SK-N-MC (cell line): ENCODE data around the gene ADGRL3.

Experiments used
- DNase-seq: peaks from one replicate; pipeline ENCODE4 v3.0.0-alpha.2; 2011; ENCODE audit warnings: low read depth, low spot score
- H3K27ac ChIP-seq: fragments of 200-600 bp; sonication (generic); 2 replicates; pipeline ENCODE4 v1.5.1; 2016; ENCODE audit warnings: mixed run types
- H3K36me3 ChIP-seq: fragments of 200-600 bp; sonication (generic); 2 replicates; pipeline ENCODE4 v1.6.1; 2017; ENCODE audit warnings: antibody characterized with exemption, low read length, mixed read lengths; ENCODE audit not compliant: insufficient read depth
- H3K4me3 ChIP-seq: fragments of 200-600 bp; sonication (generic); 2 replicates; pipeline ENCODE4 v1.5.1; 2016
- H3K9ac ChIP-seq: fragments of 200-600 bp; sonication (generic); 2 replicates; pipeline ENCODE4 v1.8.0; 2017; ENCODE audit warnings: mixed run types, mixed read lengths; ENCODE audit not compliant: insufficient read length
- H3K9me3 ChIP-seq: fragments of 200-600 bp; sonication (generic); 2 replicates; pipeline ENCODE4 v1.6.1; 2017; ENCODE audit warnings: low read depth, mild to moderate bottlenecking, antibody characterized with exemption, low read length, moderate library complexity, mixed read lengths
- EZH2 ChIP-seq: fragments of 200-600 bp; sonication (generic); IDR thresholded peaks from one replicate; pipeline ENCODE4 v1.6.1; 2017; ENCODE audit warnings: antibody characterized with exemption
- FOXP2 ChIP-seq: optimal IDR thresholded peaks from 2 replicates; pipeline ENCODE3; 2011; ENCODE audit warnings: mild to moderate bottlenecking, moderate library complexity; ENCODE audit not compliant: insufficient read depth; ENCODE audit errors: extremely low read length, control extremely low read depth
- POLR2AphosphoS5 ChIP-seq: IDR thresholded peaks from 2 replicates; pipeline ENCODE4 v1.6.1; 2012; ENCODE audit warnings: mild to moderate bottlenecking, low read depth, low read length, borderline replicate concordance

ADGRL3 gene

DNA sequence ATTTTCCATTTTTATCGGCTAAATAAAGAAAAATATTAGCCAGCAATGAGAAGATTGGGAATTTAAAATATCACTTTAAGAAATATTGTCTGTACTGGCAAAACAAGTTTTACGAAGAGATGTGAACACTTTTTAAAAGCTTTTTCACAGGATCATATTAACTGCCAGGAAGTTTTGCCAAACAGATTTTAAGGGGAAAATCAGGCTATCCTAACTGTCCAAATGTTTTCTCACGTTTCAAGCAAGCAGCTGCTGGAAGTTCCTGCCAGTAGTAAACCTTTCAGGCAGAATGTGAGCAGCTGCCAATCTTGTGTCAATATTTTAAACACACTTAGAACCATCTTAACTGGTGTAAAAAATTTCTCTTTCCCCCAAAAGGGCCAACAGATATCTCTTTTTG lies 101.1 kb downstream of the ADGRL3 start:
- Histone ChIP-seq H3K9me3 (no peaks in the 10 kb centered on the region), H3K9ac (no peak overlapping the region), H3K36me3 (no peaks in the 10 kb centered on the region), H3K4me3 (no peak overlapping the region), H3K27ac (no peak overlapping the region)
- TF ChIP-seq EZH2 (no peak), POLR2AphosphoS5 (no peak), FOXP2 (no peak)
- no peak for DNase-seq

DNA sequence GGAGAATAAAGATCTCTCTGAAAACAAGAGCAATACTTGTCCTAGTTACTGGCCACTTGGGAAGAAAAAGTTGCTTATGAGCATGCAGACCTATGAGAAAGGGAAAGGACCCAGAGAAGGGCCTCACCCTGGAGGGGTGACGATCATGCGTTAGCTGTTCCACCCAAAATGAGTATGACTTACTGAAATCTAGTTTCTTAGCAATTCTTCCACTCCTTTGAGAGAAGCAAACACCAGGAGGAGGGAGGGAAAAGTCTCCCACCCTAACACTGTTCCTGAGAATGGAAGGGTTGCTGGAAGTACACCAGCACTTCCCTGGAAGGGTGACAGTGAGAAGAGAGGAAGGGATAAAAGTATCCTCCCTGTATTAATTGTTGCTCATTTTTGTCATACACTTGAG lies 107.9 kb downstream of the ADGRL3 start:
- Histone ChIP-seq H3K9me3 (no peaks in the 10 kb centered on the region), H3K36me3 (no peaks in the 10 kb centered on the region), H3K27ac (no peak overlapping the region), H3K9ac (no peak overlapping the region), H3K4me3 (no peak overlapping the region)
- TF ChIP-seq POLR2AphosphoS5 = no peak
- TF ChIP-seq FOXP2 = no peak
- no peak for TF ChIP-seq EZH2
- no peak for DNase-seq

GRCh38 chr4:61309616-61310015 lies 109.5 kb downstream of the ADGRL3 start:
- no peaks in the 10 kb centered on the region for H3K36me3 ChIP-seq
- no peak overlapping the region for H3K9ac ChIP-seq
- H3K9me3 ChIP-seq = no peaks in the 10 kb centered on the region
- DNase-seq = no peak
- H3K4me3 ChIP-seq = no peak overlapping the region
- TF ChIP-seq EZH2 (no peak), FOXP2 (no peak), POLR2AphosphoS5 (no peak)
- no peak overlapping the region for H3K27ac ChIP-seq

DNA sequence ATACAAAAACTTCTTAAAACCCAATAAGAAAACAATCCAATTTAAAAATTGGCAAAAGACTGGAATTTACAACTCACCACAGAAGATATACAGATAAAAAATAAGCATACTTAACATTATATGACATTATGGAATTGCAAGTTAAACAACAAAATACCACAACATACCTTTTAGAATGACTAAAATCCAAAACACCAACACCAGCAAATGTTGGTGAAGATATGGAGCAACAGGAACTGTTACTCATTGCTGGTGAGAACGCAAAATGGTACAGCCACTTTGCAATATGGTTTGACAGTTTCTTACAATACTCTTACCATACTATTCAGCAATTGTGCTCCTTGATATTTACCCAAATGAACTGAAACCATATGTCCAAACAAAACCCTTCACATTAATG lies 112.4 kb downstream of the ADGRL3 start:
- no peak overlapping the region for H3K9ac ChIP-seq
- H3K27ac ChIP-seq = no peak overlapping the region
- no peaks in the 10 kb centered on the region for H3K9me3 ChIP-seq
- DNase-seq = no peak
- H3K36me3 ChIP-seq = no peaks in the 10 kb centered on the region
- no peak for TF ChIP-seq POLR2AphosphoS5
- no peak for TF ChIP-seq EZH2
- TF ChIP-seq FOXP2 = no peak
- H3K4me3 ChIP-seq = no peak overlapping the region

- DNase-seq = no peak
- no peaks in the 10 kb centered on the region for H3K9me3 ChIP-seq
- no peak for TF ChIP-seq POLR2AphosphoS5
- TF ChIP-seq EZH2 = no peak
- no peak for TF ChIP-seq FOXP2
These were observed 118.3 kb downstream of the ADGRL3 start for GRCh38 chr4:61318431-61318830.

DNA sequence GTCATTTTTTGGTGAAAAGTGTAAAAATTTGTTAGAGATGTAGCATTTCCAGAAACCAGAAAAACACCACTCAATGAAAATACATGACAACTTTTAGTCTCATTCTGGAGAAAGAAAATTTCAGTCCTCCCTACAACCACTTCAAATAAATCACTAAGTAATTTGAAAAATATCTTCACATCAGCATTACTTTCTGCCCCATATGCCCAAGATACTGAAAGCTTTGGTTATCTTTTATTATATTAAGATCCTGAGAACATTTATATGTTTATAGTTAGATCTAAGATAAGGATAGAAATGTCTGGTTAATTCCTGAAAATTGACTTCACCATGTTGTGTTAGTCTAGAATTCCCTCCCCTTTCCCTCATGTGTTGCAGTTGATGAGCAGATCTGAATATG lies 119.0 kb downstream of the ADGRL3 start:
- H3K27ac ChIP-seq = no peak overlapping the region
- TF ChIP-seq FOXP2 (no peak), POLR2AphosphoS5 (no peak), EZH2 (no peak)
- H3K9ac ChIP-seq = no peak overlapping the region
- no peak overlapping the region for H3K4me3 ChIP-seq
- H3K9me3 ChIP-seq = no peaks in the 10 kb centered on the region
- DNase-seq = no peak
- no peaks in the 10 kb centered on the region for H3K36me3 ChIP-seq

More at GRCh38 chr4:61318431-61318830, 118.3 kb downstream of the ADGRL3 start:
- no peak overlapping the region for H3K9ac ChIP-seq
- no peaks in the 10 kb centered on the region for H3K36me3 ChIP-seq
- H3K27ac ChIP-seq = no peak overlapping the region
- no peak overlapping the region for H3K4me3 ChIP-seq

- Histone ChIP-seq H3K4me3 (no peak overlapping the region), H3K27ac (no peak overlapping the region), H3K9me3 (no peaks in the 10 kb centered on the region), H3K36me3 (no peaks in the 10 kb centered on the region), H3K9ac (no peak overlapping the region)
- DNase-seq = no peak
- TF ChIP-seq FOXP2 (no peak), POLR2AphosphoS5 (no peak), EZH2 (no peak)
These were observed 120.0 kb downstream of the ADGRL3 start for GRCh38 chr4:61320154-61320553.

- TF ChIP-seq EZH2 (no peak), POLR2AphosphoS5 (no peak), FOXP2 (no peak)
- H3K36me3 ChIP-seq = no peaks in the 10 kb centered on the region
- no peak for DNase-seq
- H3K9ac ChIP-seq = no peak overlapping the region
- no peak overlapping the region for H3K27ac ChIP-seq
- no peak overlapping the region for H3K4me3 ChIP-seq
- H3K9me3 ChIP-seq = no peaks in the 10 kb centered on the region
These were observed 120.5 kb downstream of the ADGRL3 start for GRCh38 chr4:61320631-61321030.

DNA sequence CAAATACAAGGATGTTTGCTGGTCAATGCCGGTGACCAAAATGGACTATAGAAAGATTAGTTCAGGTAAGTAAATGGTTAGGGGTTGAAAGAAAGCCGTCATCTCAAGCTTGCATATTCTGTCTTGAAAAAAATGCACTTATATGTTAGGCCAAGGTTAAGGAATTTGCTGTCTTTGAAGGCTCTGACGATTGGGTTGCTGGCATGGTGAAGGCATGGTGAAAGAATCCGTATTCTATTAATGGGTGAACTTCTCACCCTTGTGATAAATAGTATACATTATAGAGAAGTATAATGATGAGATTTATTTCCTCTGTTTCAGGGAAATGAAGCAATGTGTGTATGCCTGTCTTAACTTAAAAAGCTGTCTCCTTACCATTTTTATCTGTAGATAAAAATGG lies 132.6 kb downstream of the ADGRL3 start:
- TF ChIP-seq EZH2 = no peak
- TF ChIP-seq POLR2AphosphoS5 = no peak
- no peak for TF ChIP-seq FOXP2
- Histone ChIP-seq H3K36me3 (no peaks in the 10 kb centered on the region), H3K4me3 (no peak overlapping the region), H3K27ac (no peak overlapping the region), H3K9me3 (no peaks in the 10 kb centered on the region), H3K9ac (no peak overlapping the region)
- DNase-seq = no peak

DNA sequence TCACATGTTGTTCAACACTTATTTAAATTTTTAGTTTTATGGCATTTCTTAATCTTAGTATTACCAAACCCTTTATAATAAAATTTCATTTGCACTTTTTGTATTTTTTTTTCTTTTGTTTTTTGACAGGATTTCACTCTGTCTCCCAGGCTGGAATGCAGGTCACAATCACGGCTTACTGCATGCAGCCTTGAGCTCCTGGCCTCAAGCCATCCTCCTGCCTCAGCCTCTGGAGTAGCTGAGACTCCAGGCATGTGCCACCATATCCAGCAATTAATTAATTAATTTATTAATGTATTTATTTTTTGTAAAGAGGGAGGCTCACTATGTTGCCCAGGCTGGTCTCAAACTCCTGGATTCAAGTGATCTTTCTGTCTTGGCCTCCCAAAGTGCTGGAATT lies 133.4 kb downstream of the ADGRL3 start:
- Histone ChIP-seq H3K9me3 (no peaks in the 10 kb centered on the region), H3K27ac (no peak overlapping the region), H3K4me3 (no peak overlapping the region), H3K36me3 (no peaks in the 10 kb centered on the region), H3K9ac (no peak overlapping the region)
- DNase-seq = no peak
- no peak for TF ChIP-seq EZH2
- no peak for TF ChIP-seq FOXP2
- TF ChIP-seq POLR2AphosphoS5 = no peak
